Measurements from ENCODE around the gene OR2C1.

DNA sequence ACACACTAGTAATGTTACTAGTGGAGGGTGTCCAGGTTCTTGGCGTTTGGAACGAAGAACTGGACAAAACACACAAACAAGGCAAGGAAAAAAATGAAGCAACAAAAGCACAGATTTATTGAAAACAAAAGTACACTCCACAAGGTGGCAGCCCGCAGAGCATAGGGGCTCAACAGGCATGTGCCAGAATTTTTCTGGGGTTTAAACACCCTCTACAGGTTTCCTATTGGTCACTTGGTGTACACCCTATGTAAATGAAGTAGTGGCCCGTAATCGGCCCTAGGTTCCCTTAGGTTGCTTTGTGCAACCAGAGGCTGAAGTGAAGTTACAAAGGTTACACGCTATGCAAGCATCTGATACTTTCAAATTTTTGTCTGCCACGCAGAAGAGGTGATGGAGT is 8.1 kb downstream of the OR2C1 start:
- TF ChIP-seq, protein P1, sequence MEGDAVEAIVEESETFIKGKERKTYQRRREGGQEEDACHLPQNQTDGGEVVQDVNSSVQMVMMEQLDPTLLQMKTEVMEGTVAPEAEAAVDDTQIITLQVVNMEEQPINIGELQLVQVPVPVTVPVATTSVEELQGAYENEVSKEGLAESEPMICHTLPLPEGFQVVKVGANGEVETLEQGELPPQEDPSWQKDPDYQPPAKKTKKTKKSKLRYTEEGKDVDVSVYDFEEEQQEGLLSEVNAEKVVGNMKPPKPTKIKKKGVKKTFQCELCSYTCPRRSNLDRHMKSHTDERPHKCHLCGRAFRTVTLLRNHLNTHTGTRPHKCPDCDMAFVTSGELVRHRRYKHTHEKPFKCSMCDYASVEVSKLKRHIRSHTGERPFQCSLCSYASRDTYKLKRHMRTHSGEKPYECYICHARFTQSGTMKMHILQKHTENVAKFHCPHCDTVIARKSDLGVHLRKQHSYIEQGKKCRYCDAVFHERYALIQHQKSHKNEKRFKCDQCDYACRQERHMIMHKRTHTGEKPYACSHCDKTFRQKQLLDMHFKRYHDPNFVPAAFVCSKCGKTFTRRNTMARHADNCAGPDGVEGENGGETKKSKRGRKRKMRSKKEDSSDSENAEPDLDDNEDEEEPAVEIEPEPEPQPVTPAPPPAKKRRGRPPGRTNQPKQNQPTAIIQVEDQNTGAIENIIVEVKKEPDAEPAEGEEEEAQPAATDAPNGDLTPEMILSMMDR (IDR thresholded peaks at IDR 0.05; ENCODE audit: low read depth, low read length) = no peak
- TF ChIP-seq POLR2A (IDR thresholded peaks at IDR 0.05; ENCODE audit: extremely low read depth, insufficient read length) (no peak), MYC (IDR thresholded peaks at IDR 0.05; ENCODE audit: low read depth, low read length) (no peak)
- TF ChIP-seq, protein P2, sequence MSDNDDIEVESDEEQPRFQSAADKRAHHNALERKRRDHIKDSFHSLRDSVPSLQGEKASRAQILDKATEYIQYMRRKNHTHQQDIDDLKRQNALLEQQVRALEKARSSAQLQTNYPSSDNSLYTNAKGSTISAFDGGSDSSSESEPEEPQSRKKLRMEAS (IDR thresholded peaks at IDR 0.05; ENCODE audit: low read depth, low read length) = no peak

Data from NB4 (cell line).